GM19240 (cell line): Measurements from ENCODE around the gene CCNL2.
"Not testable (repeated sequence)": the region's sequence is repeated elsewhere in the genome, so short reads cannot be mapped to it uniquely, and the experiment has no call there.

ENCODE experiments used
- DNase-seq: peaks from one replicate; pipeline ENCODE4 v3.0.0; 2011; ENCODE audit warnings: low spot score; ENCODE audit not compliant: insufficient read length

CCNL2 gene

DNA sequence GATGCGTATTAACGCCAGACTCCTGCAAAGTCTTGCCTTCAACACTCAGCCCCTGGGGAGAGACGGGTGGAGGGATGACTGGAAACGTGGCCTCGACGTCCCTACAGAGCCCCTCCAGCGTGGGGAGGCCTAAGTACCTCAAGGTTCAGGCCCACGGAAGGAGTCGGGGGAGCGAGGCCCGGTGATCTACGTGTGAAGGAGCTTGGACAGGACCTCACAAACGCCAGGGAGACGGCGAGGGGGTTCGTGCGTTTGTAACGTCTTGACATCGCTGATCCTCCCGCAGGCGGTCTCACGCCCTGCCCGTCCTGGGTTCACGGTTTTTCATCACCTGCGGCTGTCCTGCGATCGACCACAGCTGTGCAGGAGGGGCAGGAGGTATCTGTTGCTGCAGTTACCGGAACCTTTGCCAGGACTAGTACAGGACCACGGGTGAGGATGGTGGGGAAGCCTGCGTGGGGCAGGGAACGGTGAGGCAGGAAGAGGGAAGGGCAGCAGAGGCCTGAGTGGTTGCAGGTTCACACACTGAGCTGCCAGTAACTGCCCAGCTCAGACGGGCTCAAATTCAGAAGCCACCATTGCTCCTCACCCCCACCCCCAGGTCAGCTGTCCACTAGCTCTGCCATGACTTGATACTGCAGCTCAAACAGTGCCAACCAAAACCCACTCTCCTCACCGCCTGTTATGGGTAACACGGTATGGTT is 889 bp upstream of the CCNL2 start:
- no peak for DNase-seq

DNA sequence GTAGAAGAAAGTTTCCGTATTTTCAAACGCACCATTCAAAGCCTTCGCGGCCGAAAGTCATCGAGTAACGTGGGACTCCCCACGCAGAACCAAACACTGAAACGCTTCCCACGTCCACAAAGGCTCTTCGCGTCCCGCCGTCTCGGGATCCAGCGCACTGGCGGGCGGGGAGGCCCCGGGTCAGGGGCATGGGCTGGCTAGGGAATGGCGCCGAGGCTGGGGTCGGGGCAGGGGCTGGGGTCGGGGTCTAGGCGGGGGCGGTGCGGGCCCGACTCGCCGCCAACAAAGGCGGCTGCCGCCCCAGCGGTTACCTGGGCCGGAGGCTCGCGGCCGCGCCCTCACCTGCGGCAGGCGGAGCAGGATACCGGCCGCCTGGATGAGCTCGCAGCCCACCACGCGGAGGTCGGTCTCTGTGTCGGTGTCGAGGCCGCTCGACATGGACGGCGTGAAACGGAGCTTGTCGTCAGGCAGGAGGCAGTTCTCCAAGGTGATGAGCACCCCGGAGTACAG is 403 bp downstream of the CCNL2 start:
- DNase-seq, result no peak

DNA sequence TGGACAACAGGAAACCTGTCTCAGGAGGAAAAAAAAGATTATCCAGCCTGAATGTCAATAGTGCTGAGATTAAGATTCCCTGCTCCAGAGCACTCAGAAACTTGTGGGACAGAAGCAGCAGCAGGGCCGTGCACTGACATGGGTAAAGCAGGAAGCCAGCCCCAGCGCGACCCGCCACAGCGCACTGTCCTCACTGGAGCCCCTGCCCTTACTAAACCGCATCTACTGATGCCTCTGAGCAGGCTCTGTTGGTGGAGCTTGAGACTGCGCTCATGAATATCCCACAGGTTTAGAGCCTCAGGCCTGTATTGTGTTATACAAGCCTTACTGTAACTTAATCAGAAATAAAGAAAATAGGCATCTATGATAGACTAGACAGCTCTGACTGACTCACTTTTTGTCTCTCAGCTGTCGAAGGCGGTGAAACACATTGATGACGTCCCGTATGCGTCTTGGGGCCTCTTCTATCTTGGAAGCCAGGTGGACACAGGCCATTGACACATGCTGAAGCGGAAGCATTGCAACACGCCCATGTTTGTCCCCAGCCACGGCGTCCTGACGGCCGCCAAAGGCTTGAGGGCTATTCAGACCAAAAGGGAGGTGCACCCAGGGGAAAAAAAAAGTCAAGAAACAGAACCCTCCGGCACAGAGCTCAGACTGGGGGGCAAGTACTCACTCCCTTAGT is 1.2 kb downstream of the CCNL2 start:
- DNase-seq, result no peak

DNA sequence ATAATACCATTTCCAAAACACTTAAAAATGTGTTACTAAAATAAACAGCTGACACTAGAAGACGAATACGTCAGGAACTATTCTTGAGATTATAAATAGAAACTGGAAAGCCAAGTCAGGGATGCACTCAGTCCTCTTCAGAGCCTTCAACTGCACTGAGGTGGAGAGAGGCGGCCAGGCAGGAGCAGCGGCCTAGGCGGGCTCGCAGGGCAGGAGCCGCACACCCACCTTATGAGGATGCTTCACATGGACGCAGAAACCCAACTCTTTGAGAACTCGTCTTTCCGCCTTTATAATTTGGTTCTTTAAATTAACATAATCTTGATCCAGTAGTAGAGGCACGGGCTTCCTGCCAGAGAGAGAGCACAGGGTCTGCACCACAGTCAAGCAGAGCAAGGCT is 4.0 kb downstream of the CCNL2 start:
- no peak for DNase-seq

DNA sequence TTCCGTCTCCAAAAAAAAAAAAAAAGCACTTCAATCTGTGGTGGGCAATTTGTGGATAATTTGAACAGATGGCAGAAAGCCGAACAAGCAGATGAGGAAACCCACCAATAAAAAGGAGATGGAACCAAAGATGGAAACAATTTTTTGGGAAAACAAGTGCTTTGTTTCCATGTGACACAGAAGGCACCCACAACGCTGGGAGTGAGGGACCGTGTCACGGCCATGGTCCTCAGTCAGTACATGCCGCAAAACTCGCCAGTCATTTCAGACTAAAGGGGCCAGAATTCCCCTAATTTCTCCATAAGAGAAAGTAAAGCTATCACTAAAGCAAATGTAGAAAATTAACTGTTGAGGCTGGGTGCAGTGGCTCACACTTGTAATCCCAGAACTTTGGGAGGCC is 5.0 kb downstream of the CCNL2 start:
- DNase-seq, result no peak

DNA sequence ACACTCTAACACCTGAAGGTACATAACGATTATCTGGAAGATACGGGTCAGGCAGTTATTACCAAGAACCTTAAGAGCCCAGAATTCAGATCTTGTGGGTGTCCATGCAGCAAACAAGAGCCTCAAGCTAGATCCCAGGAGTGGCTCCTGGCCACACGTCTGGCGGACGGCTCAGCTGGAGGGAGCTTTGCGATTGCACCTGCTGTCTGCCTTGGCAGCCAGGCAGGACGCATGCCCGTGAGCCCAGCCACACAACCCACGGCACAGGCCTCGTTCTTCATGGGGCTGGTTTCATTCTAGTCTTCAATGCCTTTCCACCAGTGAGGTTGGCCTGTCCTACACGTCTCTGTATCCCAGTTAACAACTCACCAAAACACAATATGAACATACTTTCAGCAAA is 5.7 kb downstream of the CCNL2 start:
- DNase-seq, result no peak

DNA sequence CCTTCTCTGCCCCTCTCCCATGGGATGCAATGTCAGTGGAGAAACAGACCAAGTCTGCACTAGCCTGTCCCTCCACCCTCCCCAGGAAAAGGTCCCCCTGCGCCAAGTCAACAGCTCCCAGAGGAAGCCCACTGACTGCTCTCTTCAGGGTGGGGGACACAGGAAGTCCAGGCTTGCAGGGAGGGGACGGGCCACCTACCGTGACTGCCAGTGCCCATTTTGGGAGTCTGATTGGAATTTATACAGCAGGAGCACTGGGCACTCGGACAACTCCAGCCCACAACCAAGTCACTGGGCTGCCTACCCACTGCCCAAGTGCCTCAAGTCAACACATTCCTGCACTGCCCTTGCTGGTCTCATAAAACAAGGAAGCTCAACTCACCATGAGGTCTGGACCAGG is 6.1 kb downstream of the CCNL2 start:
- DNase-seq, result no peak

DNA sequence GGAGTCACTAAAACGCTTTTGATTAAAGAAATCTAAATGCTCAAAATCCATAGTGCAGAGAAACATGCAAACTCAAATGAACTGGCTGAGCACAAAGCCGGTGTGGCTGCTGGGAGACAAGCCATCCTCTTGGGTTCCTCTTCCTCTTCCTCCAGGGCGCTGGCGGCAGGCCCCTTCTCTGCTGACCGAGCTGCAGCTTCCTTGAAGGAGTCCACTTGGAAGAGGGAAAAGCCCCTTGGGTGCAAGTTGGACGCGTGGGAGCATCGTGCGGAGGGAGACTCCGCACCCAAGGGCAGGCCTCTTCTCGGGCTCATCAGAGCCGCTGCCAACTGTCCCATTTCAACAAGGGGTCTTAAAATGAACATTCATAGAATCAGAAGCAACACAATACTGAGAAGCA is 7.9 kb downstream of the CCNL2 start:
- no peak for DNase-seq

DNA sequence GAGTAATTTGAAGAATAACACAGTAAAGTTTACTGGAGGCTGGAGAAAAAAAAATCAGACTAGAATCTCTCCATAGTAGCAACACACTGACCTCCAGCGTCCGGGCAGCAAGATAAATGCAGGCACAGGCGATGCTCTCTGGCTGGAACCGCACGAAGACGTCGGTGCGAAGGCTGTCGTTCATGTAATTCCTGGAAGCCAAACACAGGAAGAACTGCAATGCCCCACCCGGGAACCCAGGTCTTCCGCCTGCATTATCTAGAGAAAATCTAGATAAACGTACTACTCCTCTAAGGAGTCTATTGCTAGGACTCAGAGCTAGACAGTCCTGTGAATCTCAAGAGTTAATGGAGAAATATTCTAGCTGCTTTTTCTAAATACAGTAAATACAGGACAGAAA is 8.5 kb downstream of the CCNL2 start:
- no peak for DNase-seq

DNA sequence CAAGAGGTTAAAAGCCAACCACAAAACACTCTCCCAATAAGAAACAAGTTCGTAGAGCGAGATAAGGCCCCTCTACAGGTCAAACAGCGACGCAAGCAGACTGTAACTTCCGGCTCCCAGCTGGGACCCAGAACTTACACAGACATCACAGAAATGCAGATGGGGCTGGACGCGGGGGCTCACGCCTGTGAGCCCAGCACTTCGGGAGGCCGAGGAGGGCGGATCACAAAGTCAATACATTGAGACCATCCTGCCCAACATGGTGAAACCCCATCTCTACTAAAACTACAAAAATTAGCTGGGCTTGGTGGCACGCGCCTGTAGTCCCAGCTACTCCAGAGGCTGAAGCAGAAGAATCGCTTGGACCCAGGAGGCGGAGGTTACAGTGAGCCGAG is 11.1 kb downstream of the CCNL2 start:
- DNase-seq, result no peak

DNA sequence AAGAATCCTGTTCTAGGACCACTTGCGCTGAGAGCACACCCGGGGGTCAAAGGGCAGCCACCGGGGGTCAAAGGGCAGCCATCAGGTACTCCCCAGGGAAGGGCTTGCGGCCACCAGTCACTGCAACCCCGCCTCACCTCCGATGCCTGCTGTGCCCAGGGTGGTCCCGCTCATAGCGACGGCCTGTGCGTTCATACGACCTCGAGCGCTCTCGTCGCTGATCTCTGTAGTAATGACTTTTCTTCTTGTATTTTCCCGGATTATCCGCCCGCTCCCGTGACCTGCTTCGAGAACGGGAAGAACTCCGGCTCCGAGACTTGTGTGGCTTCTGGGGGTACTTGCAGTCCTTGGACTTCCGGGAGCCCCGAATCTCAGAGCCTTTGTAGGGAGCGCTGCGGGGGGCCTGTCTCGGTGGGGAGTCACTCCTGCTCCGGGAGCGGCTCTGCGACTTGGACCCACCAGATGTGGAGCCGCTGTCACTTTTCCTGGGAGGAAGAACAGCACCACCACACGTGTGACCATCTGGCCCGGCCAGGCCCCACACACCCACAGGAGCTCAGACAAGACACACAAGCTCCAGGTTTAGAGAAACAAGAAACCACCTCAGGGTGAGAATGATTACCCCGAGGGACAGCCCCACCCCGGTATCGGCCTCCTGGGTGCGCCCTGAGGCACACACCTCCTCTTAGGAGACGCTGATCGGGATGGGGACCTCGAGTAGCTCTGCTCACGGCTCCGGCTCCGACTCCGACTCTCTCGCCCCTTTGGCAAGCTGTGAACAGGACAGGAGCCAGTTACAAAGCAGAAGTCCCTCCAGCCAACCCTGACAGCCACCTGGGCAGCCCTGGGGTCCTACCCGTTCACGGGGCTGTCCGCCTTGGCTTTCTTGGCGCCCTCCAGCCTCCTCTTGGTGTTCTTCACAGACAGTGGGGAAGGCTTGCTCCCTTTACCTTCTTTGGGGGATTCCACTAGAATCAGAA is 11.7 kb downstream of the CCNL2 start:
- no peak for DNase-seq

DNA sequence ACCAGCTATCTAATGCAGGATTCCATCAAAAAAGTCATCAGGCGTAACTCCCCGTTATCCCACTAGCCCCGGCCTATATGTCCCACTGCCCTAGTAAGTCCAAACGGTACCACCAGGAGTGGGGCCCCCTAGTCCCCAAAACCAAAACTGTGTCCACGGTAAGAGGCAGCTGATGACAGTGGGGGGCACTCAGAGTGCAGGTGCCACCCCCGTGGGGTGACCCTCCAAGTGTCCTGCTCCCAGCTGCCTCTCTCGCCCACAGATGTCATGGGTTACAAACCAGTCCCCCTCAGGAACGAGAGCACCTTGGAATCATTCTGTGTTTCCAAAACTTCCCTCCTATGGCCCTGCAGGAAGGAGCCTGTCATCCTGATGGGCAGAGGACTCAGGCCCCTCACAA is 13.2 kb downstream of the CCNL2 start:
- DNase-seq, result no peak

DNA sequence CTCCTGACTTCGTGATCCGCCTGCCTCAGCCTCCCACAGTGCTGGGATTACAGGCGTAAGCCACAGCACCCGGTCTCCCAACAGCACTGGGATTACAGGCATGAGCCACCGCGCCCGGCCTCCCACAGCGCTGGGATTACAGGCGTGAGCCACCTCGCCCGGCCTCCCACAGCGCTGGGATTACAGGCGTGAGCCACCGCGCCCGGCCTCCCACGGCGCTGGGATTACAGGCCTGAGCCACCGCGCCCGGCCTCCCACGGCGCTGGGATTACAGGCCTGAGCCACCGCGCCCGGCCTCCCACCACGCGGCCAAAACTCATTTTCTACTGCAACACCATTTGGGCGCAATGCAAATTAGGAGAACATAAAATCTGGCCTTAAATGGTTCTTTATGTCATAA is 13.8 kb downstream of the CCNL2 start:
- DNase-seq, result not testable (repeated sequence)

DNA sequence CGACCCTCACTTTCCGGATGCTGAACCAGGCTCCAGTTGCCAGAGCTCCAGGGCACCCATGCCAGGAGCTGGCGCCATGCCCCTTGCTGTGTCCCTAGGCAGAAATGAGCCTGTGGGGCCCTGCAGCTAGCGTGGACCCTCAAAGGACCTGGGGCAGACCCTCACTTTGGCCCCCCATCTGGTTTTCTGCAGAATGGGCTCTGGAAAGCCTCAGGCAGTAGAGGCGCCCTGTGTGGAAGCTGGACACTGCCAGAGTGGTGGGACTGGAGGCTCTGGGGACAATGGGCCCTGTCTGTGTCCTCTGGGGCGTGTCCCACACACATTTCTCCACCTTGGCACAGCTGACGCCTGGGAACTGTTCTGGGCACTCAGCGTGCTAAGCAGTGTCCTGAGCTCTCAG is 17.8 kb downstream of the CCNL2 start:
- DNase-seq, result no peak

DNA sequence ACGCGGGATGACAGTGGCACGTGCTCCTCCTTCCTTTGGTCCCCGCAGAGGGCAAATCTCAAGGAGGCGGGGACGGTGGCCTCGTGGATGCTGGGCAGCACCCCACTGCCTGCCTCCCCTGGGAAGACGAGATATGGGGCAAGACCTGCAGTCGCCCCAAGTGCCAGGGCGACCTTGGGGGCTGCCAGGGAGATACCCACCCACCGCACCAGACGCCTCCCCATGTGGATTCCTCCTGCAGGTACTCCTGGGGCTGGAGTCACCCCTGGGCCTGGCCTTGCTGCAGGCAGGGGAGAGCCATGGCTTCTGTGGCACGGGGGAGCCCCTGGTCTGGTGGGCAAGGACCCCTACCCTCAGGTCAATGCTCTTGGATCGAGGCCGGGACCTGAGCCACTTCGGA is 18.3 kb downstream of the CCNL2 start:
- no peak for DNase-seq

DNA sequence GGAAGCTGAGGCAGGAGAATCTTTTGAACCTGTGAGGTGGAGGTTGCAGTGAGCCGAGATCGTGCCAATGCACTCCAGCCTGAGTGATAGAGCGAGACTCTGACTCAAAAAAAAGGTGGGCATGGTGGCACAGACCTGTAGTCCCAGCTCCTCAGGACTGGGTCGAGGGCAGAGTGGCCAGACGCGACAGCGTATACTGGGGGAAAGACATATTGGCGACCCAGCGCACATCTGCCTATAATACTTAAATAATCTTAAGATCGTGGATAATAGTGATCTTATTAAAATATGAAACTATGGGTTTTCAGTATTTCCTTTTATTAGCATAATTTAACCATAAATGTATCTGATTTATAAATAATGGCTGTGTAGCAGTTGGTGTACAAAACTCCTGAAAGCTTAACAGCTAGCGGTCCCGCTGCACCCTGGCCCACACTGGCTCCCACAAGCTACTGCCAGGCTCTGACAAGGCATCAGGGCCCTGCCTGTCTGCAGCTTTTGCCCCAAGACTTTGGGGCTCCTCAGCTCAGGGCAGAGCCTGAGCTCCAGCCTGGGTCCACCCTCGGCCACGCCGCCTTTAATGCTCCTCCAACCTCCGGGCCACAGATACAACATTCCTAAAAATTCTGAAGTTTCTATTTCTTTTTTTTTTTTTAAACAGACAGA is 21.5 kb downstream of the CCNL2 start:
- DNase-seq, result no peak

DNA sequence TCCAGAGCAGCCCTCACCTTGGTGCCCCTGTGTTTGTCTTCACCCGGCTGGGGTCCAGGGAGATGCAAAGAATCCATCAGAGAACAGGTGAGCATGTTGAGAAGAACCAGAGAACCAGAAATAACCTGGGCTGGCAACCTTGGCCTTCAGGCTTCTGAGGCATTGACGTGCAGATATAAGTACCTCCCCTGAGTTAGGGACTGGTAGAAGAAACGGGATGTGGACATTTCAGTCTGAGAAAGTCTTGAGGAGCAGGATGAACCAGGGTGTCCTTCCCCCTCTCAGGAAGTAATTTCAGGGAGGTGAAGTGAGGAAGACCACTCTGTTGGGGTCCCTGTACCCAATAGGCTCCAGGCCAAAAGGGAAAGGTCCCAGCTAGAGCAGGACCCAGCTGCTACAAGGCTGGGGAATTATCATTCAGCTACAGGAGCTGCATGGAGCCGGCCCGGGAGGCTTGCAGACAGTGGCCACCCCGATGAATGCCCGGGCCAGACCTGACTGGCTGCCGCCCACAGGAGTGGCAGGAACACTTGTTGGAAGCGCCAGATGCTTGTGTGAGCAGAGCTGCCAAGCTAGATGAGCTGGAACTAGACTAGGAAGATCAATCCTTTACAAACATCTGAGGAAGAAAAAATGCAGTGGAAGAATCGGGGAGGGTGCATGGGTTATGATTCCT is 22.4 kb downstream of the CCNL2 start:
- DNase-seq, result no peak

DNA sequence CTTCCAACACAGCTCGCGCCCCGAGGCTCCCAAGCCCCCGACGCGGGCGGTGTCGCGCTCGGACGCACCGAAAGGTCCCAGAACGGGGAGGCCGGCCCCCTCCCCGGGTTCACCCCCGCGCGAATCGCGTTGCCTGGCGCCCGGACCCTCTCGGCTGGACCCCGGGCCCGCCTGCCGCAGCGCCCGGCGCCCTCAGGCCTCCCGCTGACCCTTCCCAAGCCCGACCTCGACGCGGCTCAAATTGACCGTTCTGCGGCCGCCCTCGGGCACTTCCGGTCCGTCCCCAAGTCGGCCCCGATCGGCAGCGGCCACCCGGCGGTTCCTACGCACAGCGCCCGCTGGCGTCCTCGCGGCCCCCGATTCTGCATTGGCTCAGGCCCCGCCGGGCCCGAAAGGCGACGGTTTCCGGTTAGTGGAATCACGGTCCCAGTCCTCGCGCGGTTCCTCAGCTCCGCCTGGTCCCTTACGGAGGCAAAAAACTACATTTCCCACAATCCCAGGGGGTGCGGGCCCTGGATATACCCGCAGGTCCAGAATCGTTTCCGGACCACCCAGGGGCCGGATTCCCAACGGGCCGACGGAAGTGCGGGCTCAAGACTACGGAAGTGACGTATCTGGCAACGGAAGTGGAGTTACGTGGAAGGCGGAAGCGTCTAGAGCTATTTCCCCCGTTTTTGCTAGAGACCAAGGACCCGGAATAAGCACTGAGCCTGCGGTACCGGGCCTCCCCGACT is 24.0 kb downstream of the CCNL2 start, which contains the start of gene AURKAIP1:
Gene AURKAIP1 (minus strand): TSS at position 279 of the 734 bp plus-strand sequence. CDS start 451 bp downstream, outside the sequence.
- peak; percentile 99 for DNase-seq

DNA sequence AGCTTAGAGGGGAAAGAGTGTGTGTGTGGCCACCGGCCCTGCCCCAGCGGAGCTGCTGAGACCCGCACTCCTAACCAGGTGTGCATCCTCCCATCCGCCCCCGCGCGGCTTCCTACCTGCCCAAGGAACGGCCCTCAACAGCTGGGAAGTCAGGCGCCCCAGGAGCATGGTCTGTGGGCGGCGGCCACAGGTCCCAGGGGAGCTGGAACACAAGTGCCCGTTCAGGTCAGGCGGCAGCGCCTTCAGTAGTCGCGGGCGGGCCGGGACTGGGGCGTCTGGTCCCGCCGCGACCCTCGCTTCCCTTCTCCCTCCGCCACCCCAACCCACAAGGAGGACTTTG is 24.6 kb downstream of the CCNL2 start:
- no peak for DNase-seq
